Gastroesophageal sphincter (tissue), 3 donors: ENCODE data around the gene RPL37A.

Experiments
- POLR2AphosphoS5 ChIP-seq: sonication (generic); formaldehyde crosslinking; IDR thresholded peaks from one replicate; pipeline ENCODE4 v1.6.1; 2017; ENCODE audit warnings: antibody characterized with exemption
- TF ChIP-seq, protein P1 (sequence below), 4 experiments: fragments of 200-600 bp in 2 of 4; fragments of 450-650 bp in 2 of 4; sonication (generic) in 1 of 4; IDR thresholded peaks; one replicate each; pipeline ENCODE4 v1.5.1; 2017 to 2019; ENCODE audit warnings: antibody characterized with exemption in 4 of 4, mild to moderate bottlenecking in 2 of 4, moderate library complexity in 2 of 4

DNA sequence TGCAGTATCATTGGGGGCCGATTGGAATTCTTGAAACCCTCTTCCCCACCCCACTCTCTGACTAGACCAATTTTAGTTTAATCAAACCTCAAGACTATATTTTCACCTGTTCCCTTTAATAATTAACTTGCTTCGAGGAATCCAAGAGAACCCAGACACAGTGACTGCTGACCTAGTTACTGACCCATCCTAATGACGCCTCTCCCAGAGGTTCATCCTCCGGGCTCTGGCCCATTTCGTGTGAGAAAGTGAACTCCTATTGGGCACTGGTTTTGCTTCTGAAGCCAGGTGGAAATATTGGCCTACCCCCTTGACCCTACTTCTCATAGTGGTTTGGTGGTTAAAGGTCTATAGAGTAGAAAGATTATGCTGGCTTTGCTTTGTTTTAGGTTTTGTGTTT is 39.9 kb downstream of the RPL37A start:
- TF ChIP-seq, protein P1, sequence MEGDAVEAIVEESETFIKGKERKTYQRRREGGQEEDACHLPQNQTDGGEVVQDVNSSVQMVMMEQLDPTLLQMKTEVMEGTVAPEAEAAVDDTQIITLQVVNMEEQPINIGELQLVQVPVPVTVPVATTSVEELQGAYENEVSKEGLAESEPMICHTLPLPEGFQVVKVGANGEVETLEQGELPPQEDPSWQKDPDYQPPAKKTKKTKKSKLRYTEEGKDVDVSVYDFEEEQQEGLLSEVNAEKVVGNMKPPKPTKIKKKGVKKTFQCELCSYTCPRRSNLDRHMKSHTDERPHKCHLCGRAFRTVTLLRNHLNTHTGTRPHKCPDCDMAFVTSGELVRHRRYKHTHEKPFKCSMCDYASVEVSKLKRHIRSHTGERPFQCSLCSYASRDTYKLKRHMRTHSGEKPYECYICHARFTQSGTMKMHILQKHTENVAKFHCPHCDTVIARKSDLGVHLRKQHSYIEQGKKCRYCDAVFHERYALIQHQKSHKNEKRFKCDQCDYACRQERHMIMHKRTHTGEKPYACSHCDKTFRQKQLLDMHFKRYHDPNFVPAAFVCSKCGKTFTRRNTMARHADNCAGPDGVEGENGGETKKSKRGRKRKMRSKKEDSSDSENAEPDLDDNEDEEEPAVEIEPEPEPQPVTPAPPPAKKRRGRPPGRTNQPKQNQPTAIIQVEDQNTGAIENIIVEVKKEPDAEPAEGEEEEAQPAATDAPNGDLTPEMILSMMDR (IDR thresholded peaks at IDR 0.05) = no peak
- TF ChIP-seq POLR2AphosphoS5 = no peak
